ENCODE data around the gene FAM131A. TPM values are rescaled to one million over a fixed set of nuclear protein-coding genes. Genes with fewer than 3 reads are reported as not detected.
A peak's percentile ranks its signal among the peaks of the same experiment; 100 is the strongest.

Gene FAM131A
- total and polyA plus RNA-seq, 9 of the 15 experiments (the other 6 are each of a cell fraction or from before 2014, with no cell fraction given), result 0.48 to 11.1 (median 4.3) TPM

GRCh38 chr3:184362668-184363546 lies 25.5 kb downstream of the FAM131A start (continued):
- 0 out of 2 replicates have a peak, but pooled peaks have one; percentile 43 for TF ChIP-seq ZBTB33 (CRISPR knock-in tag; IDR thresholded peaks at IDR 0.05)
- TF ChIP-seq CREB3L1 (IDR thresholded peaks at IDR 0.05; ENCODE audit: borderline replicate concordance, low read depth), result peak; percentile 68; the same call in 1 of the 2 replicates
- TF ChIP-seq POLR2A (conservative IDR thresholded peaks at IDR 0.05), result peak; percentile 93
- TF ChIP-seq TRIM28 (IDR thresholded peaks at IDR 0.05), result no peak
- TF ChIP-seq PTTG1 (tag; IDR thresholded peaks at IDR 0.05; ENCODE audit: low read depth), result no peak
- TF ChIP-seq EP300 (IDR thresholded peaks at IDR 0.05; ENCODE audit: low read length), result no peak
- TF ChIP-seq, protein P1, sequence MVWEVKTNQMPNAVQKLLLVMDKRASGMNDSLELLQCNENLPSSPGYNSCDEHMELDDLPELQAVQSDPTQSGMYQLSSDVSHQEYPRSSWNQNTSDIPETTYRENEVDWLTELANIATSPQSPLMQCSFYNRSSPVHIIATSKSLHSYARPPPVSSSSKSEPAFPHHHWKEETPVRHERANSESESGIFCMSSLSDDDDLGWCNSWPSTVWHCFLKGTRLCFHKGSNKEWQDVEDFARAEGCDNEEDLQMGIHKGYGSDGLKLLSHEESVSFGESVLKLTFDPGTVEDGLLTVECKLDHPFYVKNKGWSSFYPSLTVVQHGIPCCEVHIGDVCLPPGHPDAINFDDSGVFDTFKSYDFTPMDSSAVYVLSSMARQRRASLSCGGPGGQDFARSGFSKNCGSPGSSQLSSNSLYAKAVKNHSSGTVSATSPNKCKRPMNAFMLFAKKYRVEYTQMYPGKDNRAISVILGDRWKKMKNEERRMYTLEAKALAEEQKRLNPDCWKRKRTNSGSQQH (CRISPR knock-in tag; IDR thresholded peaks at IDR 0.05), result peak; percentile 23; the same call in 1 of the 2 replicates
- no peak for TF ChIP-seq ELK1 (CRISPR knock-in tag; IDR thresholded peaks at IDR 0.05)
- TF ChIP-seq EWSR1 (IDR thresholded peaks at IDR 0.05; ENCODE audit: borderline replicate concordance, low read depth, partially characterized antibody), result no peak
- TF ChIP-seq CCAR2 (IDR thresholded peaks at IDR 0.05; ENCODE audit: low read depth, low read length), result no peak
- TF ChIP-seq NBN (IDR thresholded peaks at IDR 0.05; ENCODE audit: low read depth), result 0 out of 2 replicates have a peak, but pooled peaks have one; percentile 61
- TF ChIP-seq LCOR (CRISPR knock-in tag; IDR thresholded peaks at IDR 0.05), result peak; percentile 66
- no peak for TF ChIP-seq GATAD2B (IDR thresholded peaks at IDR 0.05; ENCODE audit: borderline replicate concordance)
- peak; percentile 42; the same call in 1 of the 2 replicates for TF ChIP-seq DPF2 (IDR thresholded peaks at IDR 0.05)
- TF ChIP-seq NKRF (IDR thresholded peaks at IDR 0.05; ENCODE audit: borderline replicate concordance), result peak; percentile 71
- TF ChIP-seq, protein P2, sequence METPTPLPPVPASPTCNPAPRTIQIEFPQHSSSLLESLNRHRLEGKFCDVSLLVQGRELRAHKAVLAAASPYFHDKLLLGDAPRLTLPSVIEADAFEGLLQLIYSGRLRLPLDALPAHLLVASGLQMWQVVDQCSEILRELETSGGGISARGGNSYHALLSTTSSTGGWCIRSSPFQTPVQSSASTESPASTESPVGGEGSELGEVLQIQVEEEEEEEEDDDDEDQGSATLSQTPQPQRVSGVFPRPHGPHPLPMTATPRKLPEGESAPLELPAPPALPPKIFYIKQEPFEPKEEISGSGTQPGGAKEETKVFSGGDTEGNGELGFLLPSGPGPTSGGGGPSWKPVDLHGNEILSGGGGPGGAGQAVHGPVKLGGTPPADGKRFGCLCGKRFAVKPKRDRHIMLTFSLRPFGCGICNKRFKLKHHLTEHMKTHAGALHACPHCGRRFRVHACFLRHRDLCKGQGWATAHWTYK (CRISPR knock-in tag; IDR thresholded peaks at IDR 0.05), result peak; percentile 63; the same call in 1 of the 2 replicates
- 0 out of 2 replicates have a peak, but pooled peaks have one; percentile 51 for TF ChIP-seq CC2D1A (IDR thresholded peaks at IDR 0.05)
- no peak for TF ChIP-seq COPS2 (conservative IDR thresholded peaks at IDR 0.05)
